Measurements from ENCODE around the gene MACROD1. TPM values are rescaled to one million over a fixed set of nuclear protein-coding genes. Genes with fewer than 3 reads are reported as not detected.

The MACROD1 gene
- total RNA-seq, 2 experiments from 2014 or later = 6.0 to 6.3 TPM

DNA sequence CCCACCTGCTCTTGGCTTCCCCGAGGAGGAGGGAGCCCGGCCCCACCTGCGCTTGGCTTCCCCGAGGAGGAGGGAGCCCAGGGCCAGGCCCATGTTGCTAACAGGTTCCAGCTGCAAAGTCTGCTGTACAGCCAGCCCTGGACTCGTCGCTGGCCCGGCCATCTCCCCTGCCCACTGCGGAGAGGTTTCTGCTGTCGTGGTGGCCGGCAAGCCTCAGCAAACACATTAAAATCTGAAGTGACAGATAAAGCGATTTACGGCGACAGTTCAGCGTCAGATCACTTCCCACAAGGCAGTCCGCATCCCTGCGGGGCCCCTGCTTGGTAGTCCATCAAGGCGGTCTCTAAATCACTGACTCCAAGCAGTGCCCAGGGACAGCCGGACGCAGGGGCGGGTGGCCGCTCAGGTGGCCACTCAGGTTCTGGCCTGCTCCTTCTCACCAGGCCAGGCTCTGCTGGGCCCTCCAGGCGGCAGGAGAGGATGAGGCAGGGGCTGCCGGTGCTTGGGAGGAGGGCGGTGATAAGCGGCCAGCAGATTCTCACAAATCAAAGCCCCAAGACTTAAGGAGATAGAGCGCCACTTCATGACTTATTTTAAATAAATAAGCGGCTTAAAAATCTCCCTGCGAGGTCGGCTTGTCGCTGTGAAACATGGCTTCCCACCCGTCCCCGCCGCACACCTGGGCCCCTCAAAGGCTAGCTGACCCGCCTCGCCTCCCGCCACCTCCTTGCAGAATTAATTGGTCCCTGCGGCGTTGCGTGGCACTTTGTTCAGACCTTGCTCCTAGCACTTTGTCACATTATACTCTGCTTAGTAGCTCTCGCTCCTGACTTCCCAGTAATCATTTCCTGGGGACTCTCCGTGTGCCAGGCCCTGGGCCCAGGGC lies 21.1 kb downstream of the MACROD1 start:
- Mint-ChIP-seq H3K9me3 (no peaks in the 10 kb centered on the region), H3K36me3 (ENCODE audit: low read depth) (no peaks in the 10 kb centered on the region), H3K27me3 (no peaks in the 10 kb centered on the region), H3K4me1 (ENCODE audit: low read depth) (peaks cover 14% of the 10 kb centered on the region), H3K4me3 (no peak overlapping the region), H3K27ac (no peak overlapping the region)
- intact Hi-C loops (cut with DNase I, micrococcal nuclease) = loop anchor here in 1 of 2 experiments (10.0 kb wide), 1 partner anchor 1110 kb away; no protein-coding TSS in a partner anchor
- POLR2A ChIA-PET = no interaction called here
- H3K36me3 ChIP-seq (ENCODE audit: insufficient read depth, low read length) = no peaks in the 10 kb centered on the region
- H3K4me3 ChIP-seq (ENCODE audit: low read length) = no peak overlapping the region
- H3K4me1 ChIP-seq (ENCODE audit: insufficient read depth, low read length) = peaks cover 19% of the 10 kb centered on the region
- no peaks in the 10 kb centered on the region for H3K27me3 ChIP-seq (ENCODE audit: control insufficient read depth in 1 of 2, insufficient read depth in 2 of 2, low read length in 2 of 2)
- CTCF ChIA-PET = interaction anchor here (1.7 kb wide), 1 partner anchor 145 kb away, joined by 5 read pairs; no protein-coding TSS in a partner anchor
- TF ChIP-seq CTCF (IDR thresholded peaks at IDR 0.05) = no peak
- no peaks in the 10 kb centered on the region for H3K9me3 ChIP-seq (ENCODE audit: control insufficient read depth in 1 of 2, insufficient read depth in 1 of 2, low read length in 2 of 2)
- DNase-seq = no peak
- H3K27ac ChIP-seq (ENCODE audit: low read depth in 1 of 2, low read length in 2 of 2) = no peak overlapping the region
- no peak for ATAC-seq (ENCODE audit: poor library complexity)

DNA sequence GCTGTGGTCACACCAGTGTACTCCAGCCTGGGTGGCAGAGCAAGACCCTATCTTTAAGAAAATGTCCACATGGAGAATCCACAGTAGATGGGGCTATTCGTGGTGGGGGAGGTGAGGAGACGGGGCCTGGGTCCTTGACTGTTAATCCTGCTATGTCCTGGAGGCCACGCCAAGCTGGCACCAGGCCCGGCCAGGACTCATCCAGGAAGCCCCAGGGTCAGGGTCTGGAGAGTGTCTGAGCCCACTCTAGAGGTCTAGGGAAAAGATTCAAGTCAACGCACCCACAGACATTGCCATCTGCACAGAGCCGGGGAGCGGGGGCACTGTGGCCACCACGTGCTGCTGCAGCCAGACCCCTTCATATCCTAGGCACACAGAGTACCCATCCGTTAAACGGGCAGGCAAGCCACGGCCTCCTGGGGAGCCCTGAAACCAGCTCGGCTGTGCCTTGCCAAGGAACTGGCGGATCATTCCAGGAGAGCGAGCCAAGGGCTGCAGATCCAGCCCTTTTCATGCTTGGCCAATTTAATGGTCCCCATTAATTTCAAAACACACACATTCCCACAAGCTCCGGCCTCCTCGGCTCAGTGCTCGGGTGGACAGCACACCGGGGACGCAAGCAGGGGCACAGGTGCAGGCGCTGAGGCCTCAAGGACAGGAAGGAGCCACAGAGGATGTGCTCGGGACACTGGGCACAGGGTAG lies 24.7 kb downstream of the MACROD1 start:
- TF ChIP-seq CTCF (IDR thresholded peaks at IDR 0.05) = no peak
- H3K27ac Mint-ChIP-seq = no peak overlapping the region
- H3K36me3 Mint-ChIP-seq (ENCODE audit: low read depth) = no peaks in the 10 kb centered on the region
- no peaks in the 10 kb centered on the region for H3K27me3 Mint-ChIP-seq
- Histone ChIP-seq H3K9me3 (ENCODE audit: control insufficient read depth in 1 of 2, insufficient read depth in 1 of 2, low read length in 2 of 2) (no peaks in the 10 kb centered on the region), H3K27ac (ENCODE audit: low read depth in 1 of 2, low read length in 2 of 2) (no peak overlapping the region), H3K4me3 (ENCODE audit: low read length) (no peak overlapping the region), H3K27me3 (ENCODE audit: control insufficient read depth in 1 of 2, insufficient read depth in 2 of 2, low read length in 2 of 2) (no peaks in the 10 kb centered on the region), H3K4me1 (ENCODE audit: insufficient read depth, low read length) (peaks cover 12% of the 10 kb centered on the region), H3K36me3 (ENCODE audit: insufficient read depth, low read length) (no peaks in the 10 kb centered on the region)
- peaks cover 9% of the 10 kb centered on the region for H3K4me1 Mint-ChIP-seq (ENCODE audit: low read depth)
- ChIA-PET CTCF (no interaction called here), POLR2A (no interaction called here)
- intact Hi-C loops (cut with DNase I, micrococcal nuclease) = loop anchor here in 1 of 2 experiments (10.0 kb wide), 1 partner anchor 1106 kb away; no protein-coding TSS in a partner anchor
- DNase-seq = no peak
- no peaks in the 10 kb centered on the region for H3K9me3 Mint-ChIP-seq
- no peak overlapping the region for H3K4me3 Mint-ChIP-seq
- no peak for ATAC-seq (ENCODE audit: poor library complexity)

GRCh38 chr11:64140082-64140481 lies 25.8 kb downstream of the MACROD1 start:
- Histone ChIP-seq H3K27me3 (ENCODE audit: control insufficient read depth in 1 of 2, insufficient read depth in 2 of 2, low read length in 2 of 2) (no peaks in the 10 kb centered on the region), H3K9me3 (ENCODE audit: control insufficient read depth in 1 of 2, insufficient read depth in 1 of 2, low read length in 2 of 2) (no peaks in the 10 kb centered on the region), H3K27ac (ENCODE audit: low read depth in 1 of 2, low read length in 2 of 2) (no peak overlapping the region), H3K4me3 (ENCODE audit: low read length) (no peak overlapping the region), H3K4me1 (ENCODE audit: insufficient read depth, low read length) (peaks cover 9% of the 10 kb centered on the region), H3K36me3 (ENCODE audit: insufficient read depth, low read length) (no peaks in the 10 kb centered on the region)
- Mint-ChIP-seq H3K4me3 (no peak overlapping the region), H3K36me3 (ENCODE audit: low read depth) (no peaks in the 10 kb centered on the region), H3K9me3 (no peaks in the 10 kb centered on the region), H3K27ac (no peak overlapping the region), H3K27me3 (no peaks in the 10 kb centered on the region), H3K4me1 (ENCODE audit: low read depth) (peaks cover 9% of the 10 kb centered on the region)
- intact Hi-C loops (cut with DNase I, micrococcal nuclease) = loop anchor here in 1 of 2 experiments (10.0 kb wide), 1 partner anchor 1105 kb away; no protein-coding TSS in a partner anchor
- TF ChIP-seq CTCF (IDR thresholded peaks at IDR 0.05) = no peak
- ATAC-seq (ENCODE audit: poor library complexity) (no peak), DNase-seq (no peak)
- CTCF ChIA-PET = no interaction called here
- POLR2A ChIA-PET = no interaction called here
